SHP77 (cell line): ENCODE data around the gene GPR161.
"Not testable (repeated sequence)": the region's sequence is repeated elsewhere in the genome, so short reads cannot be mapped to it uniquely, and the experiment has no call there.

Experiments
- DNase-seq, 2 experiments: peaks; one replicate each; lab custom pipeline; 2025; lab: John Stamatoyannopoulos, UW

The GPR161 gene

GRCh38 chr1:168087696-168088095 is 49.0 kb downstream of the GPR161 start:
- DNase-seq = no peak

- no peak for DNase-seq
Observed at GRCh38 chr1:168086438-168086837, 50.3 kb downstream of the GPR161 start.

GRCh38 chr1:168085401-168085872 is 51.3 kb downstream of the GPR161 start:
- no peak for DNase-seq

GRCh38 chr1:168084396-168085231 is 52.1 kb downstream of the GPR161 start:
- peak; percentile 19 to 41 for DNase-seq

GRCh38 chr1:168083456-168084325 is 53.0 kb downstream of the GPR161 start:
- no peak for DNase-seq

GRCh38 chr1:168082008-168082876 is 54.5 kb downstream of the GPR161 start:
- DNase-seq = peak; percentile 65 to 73

- no peak for DNase-seq
Observed at GRCh38 chr1:168081373-168082007, 55.2 kb downstream of the GPR161 start.

- DNase-seq = no peak
Observed at GRCh38 chr1:168079761-168080160, 57.0 kb downstream of the GPR161 start.

- no peak for DNase-seq
Observed at GRCh38 chr1:168069384-168069783, 67.3 kb downstream of the GPR161 start.

GRCh38 chr1:168065506-168065905 is 71.2 kb downstream of the GPR161 start:
- DNase-seq = no peak

GRCh38 chr1:168064216-168064615 is 72.5 kb downstream of the GPR161 start:
- no peak for DNase-seq

GRCh38 chr1:168057921-168058320 is 78.8 kb downstream of the GPR161 start:
- no peak for DNase-seq

GRCh38 chr1:168057355-168057754 is 79.4 kb downstream of the GPR161 start:
- no peak for DNase-seq

- not testable (repeated sequence) for DNase-seq
Observed at GRCh38 chr1:168056152-168056551, 80.6 kb downstream of the GPR161 start.

GRCh38 chr1:168054117-168054516 is 82.6 kb downstream of the GPR161 start:
- DNase-seq = no peak

GRCh38 chr1:168053681-168054080 is 83.0 kb downstream of the GPR161 start:
- DNase-seq = no peak

- DNase-seq = no peak
Observed at GRCh38 chr1:168050880-168051279, 85.8 kb downstream of the GPR161 start.

- no peak for DNase-seq
Observed at GRCh38 chr1:168050307-168050706, 86.4 kb downstream of the GPR161 start.

- DNase-seq = no peak
Observed at GRCh38 chr1:168045311-168045710, 91.4 kb downstream of the GPR161 start.

GRCh38 chr1:168042362-168042761 is 94.4 kb downstream of the GPR161 start:
- DNase-seq = no peak

- DNase-seq = no peak
Observed at GRCh38 chr1:168035345-168035744, 101.4 kb downstream of the GPR161 start.
